K562 (cell line): Measurements from ENCODE around the gene TIMP3. TPM values are rescaled to one million over a fixed set of nuclear protein-coding genes. Genes with fewer than 3 reads are reported as not detected.

Experiments
- ATAC-seq: fragments of 200-7000 bp; cut with Tn5 transposase; 3 replicates; pipeline ENCODE4 v1.9.1; 2020; ENCODE audit warnings: moderate library complexity
- BruUV-seq: library from RNA; stranded (reverse); fragments of 400-500 nt; replicated peaks from 2 replicates; lab custom pipeline; 2021; lab: Mats Ljungman, UMichigan
- CTCF ChIA-PET: fragments of 300-600 bp; formaldehyde crosslinking; extraction: SDS; loops from one replicate; lab custom pipeline; 2021; ENCODE audit warnings: low intra/inter-chr PET ratio; lab: Yijun Ruan, JAX
- POLR2A ChIA-PET: fragments of 300-600, 350-650 bp; sonication (Branson Sonifier 250); formaldehyde crosslinking; extraction: SDS; loops from one replicate; lab custom pipeline; 2021; ENCODE audit warnings: antibody characterized with exemption, inconsistent platforms; lab: Yijun Ruan, JAX
- DNase-seq, 4 experiments: peaks; one replicate each; pipeline versions ENCODE4 v3.0.0 to v3.0.0-alpha.2; 2011 to 2018; ENCODE audit warnings: low spot score in 3 of 4, mixed read lengths in 3 of 4; ENCODE audit errors: extremely low read depth in 1 of 4
- FAIRE-seq: peaks from 2 replicates; lab custom pipeline; 2011; peaks lifted over from hg19 to GRCh38; lab: Jason Lieb, UNC
- H2AFZ ChIP-seq: 2 replicates; pipeline ENCODE4 v1.6.0; 2011; ENCODE audit warnings: low read depth, low read length, control low read depth, inconsistent platforms
- H3K27ac ChIP-seq: fragments of 200-600 bp; 3 replicates; pipeline ENCODE4 v1.8.0; 2011; ENCODE audit warnings: low read depth, mild to moderate bottlenecking, control low read depth, inconsistent platforms, low read length, moderate library complexity, mixed read lengths; ENCODE audit errors: extremely low read depth
- H3K27me3 ChIP-seq, 2 experiments: fragments of 300-600 bp in 1 of 2; 2 replicates in 1 of 2; 3 replicates in 1 of 2; pipeline versions ENCODE4 v1.6.0 to v1.8.0; 2011; ENCODE audit warnings: inconsistent platforms in 2 of 2, low read length in 2 of 2, mild to moderate bottlenecking in 1 of 2, mixed read lengths in 1 of 2, moderate library complexity in 1 of 2; ENCODE audit not compliant: control insufficient read depth in 2 of 2, insufficient read depth in 2 of 2
- H3K36me3 ChIP-seq: fragments of 300-600 bp; 3 replicates; pipeline ENCODE4 v1.8.0; 2011; ENCODE audit warnings: mild to moderate bottlenecking, low read length, inconsistent platforms; ENCODE audit not compliant: control insufficient read depth, insufficient read depth
- H3K4me1 ChIP-seq, 2 experiments: fragments of 200-600 bp in 1 of 2; replicated peaks in 1 of 2; 2 replicates in 1 of 2; 3 replicates in 1 of 2; pipeline versions ENCODE4 v1.5.1 to v1.8.0; 2011; ENCODE audit warnings: inconsistent platforms in 2 of 2, low read length in 2 of 2, mild to moderate bottlenecking in 1 of 2, mixed read lengths in 1 of 2, moderate library complexity in 1 of 2; ENCODE audit not compliant: control insufficient read depth in 2 of 2, insufficient read depth in 2 of 2
- H3K4me2 ChIP-seq: 2 replicates; pipeline ENCODE4 v1.6.1; 2011; ENCODE audit warnings: low read length, control low read depth, inconsistent platforms, mixed read lengths; ENCODE audit not compliant: insufficient read depth
- H3K4me3 ChIP-seq: fragments of 200-600 bp; sonication (generic), shearing (Covaris generic); 2 replicates; pipeline ENCODE4 v1.5.1; 2016; ENCODE audit warnings: control low read depth, inconsistent platforms
- H3K79me2 ChIP-seq: fragments of 200-600 bp; 3 replicates; pipeline ENCODE4 v1.8.0; 2011; ENCODE audit warnings: low read length, inconsistent platforms; ENCODE audit not compliant: control insufficient read depth, insufficient read depth
- H3K9ac ChIP-seq, 2 experiments: 2 replicates each; pipeline versions ENCODE4 v1.6.0 to v1.6.1; 2011; ENCODE audit warnings: low read depth in 2 of 2, low read length in 2 of 2, control low read depth in 1 of 2, inconsistent platforms in 1 of 2, mild to moderate bottlenecking in 1 of 2, mixed read lengths in 1 of 2; ENCODE audit not compliant: insufficient read depth in 1 of 2
- H3K9me1 ChIP-seq: one replicate; pipeline ENCODE4 v1.6.0; 2011; ENCODE audit warnings: inconsistent platforms, mild to moderate bottlenecking, low read length, moderate library complexity; ENCODE audit not compliant: control insufficient read depth, insufficient read depth
- H3K9me3 ChIP-seq: replicated peaks from 2 replicates; pipeline ENCODE4 v1.5.1; 2011; ENCODE audit warnings: low read depth, low read length, inconsistent platforms; ENCODE audit not compliant: control insufficient read depth, insufficient read depth
- H4K20me1 ChIP-seq: replicated peaks from 2 replicates; pipeline ENCODE4 v1.6.1; 2011; ENCODE audit warnings: low read length, inconsistent platforms, mixed read lengths; ENCODE audit not compliant: control insufficient read depth, insufficient read depth
- BCOR ChIP-seq: fragments of 450-650 bp; IDR thresholded peaks from 2 replicates; pipeline ENCODE4 v1.6.1; 2016
- BRF1 ChIP-seq: IDR thresholded peaks from 3 replicates; pipeline ENCODE4 v1.6.1; 2011; ENCODE audit warnings: borderline replicate concordance, mild to moderate bottlenecking; ENCODE audit not compliant: insufficient read length; ENCODE audit errors: extremely low read depth
- CHCHD3 ChIP-seq: fragments of 250-450 bp; sonication (Bioruptor Pico); IDR thresholded peaks from 2 replicates; pipeline ENCODE4 v2.1.2; 2022; ENCODE audit warnings: mild to moderate bottlenecking
- HIVEP1 ChIP-seq: fragments of 250-450 bp; sonication (Bioruptor Pico); IDR thresholded peaks from 2 replicates; pipeline ENCODE4 v1.4.0; 2020; ENCODE audit warnings: mild to moderate bottlenecking
- RBM25 ChIP-seq: fragments of 200-400 bp; formaldehyde crosslinking; IDR thresholded peaks from 2 replicates; pipeline ENCODE4 v1.6.1; 2018; ENCODE audit warnings: low read length, low read depth, moderate library complexity; ENCODE audit not compliant: severe bottlenecking
- SMARCA5 ChIP-seq: fragments of 450-650 bp; IDR thresholded peaks from 2 replicates; pipeline ENCODE4 v1.6.1; 2016
- ZNF3 ChIP-seq: fragments of 250-450 bp; sonication (Bioruptor Pico); IDR thresholded peaks from 2 replicates; pipeline ENCODE4 v1.5.0; 2021; ENCODE audit warnings: mild to moderate bottlenecking, moderate library complexity
- WGBS: fragments of 100-300 bp; shearing (Covaris generic); methylation state at CpG from one replicate; pipeline ENCODE4 v1.1.6; 2016; ENCODE audit warnings: low coverage, mixed read lengths; ENCODE audit not compliant: insufficient coverage; ENCODE audit errors: missing lambda C conversion rate; 5-methylcytosine and 5-hydroxymethylcytosine counted together
- in situ Hi-C: fragments of 300-500 bp; cut with MboI; formaldehyde crosslinking; loops from 4 replicates; pipeline ENCODE4 v1.15.0; 2018; ENCODE audit warnings: inconsistent platforms, mixed read lengths
- intact Hi-C: fragments of 100-400 bp; cut with micrococcal nuclease; formaldehyde crosslinking; loops from 2 replicates; pipeline ENCODE4 v1.14.2; 2022
- polyA plus RNA-seq, 8 experiments: library from polyadenylated mRNA; depleted of rRNA in 4 of 8; stranded (reverse) in 5 of 8; unstranded in 3 of 8; fragments of >200 nt; fragmentation: Nextera tagmentation in 2 of 8; fragmentation: Illumina TruSeq in 1 of 8; extraction: Ambion mirVana in 2 of 8; extraction: Trizol in 1 of 8; gene quantifications; 2 replicates each; pipeline versions ENCODE4 v1.2.1 to v1.2.3, GENCODE V29; 2011 to 2014; ENCODE audit warnings: inconsistent platforms in 1 of 8, missing spikeins in 1 of 8
- total RNA-seq, 7 experiments: library from RNA; depleted of rRNA in 6 of 7; stranded (reverse); fragments of >200 nt in 6 of 7; fragmentation: Illumina TruSeq in 2 of 7; extraction: Trizol in 2 of 7; gene quantifications; 2 replicates each; pipeline versions ENCODE4 v1.2.1 to v1.2.3, GENCODE V29; 2011 to 2021; ENCODE audit warnings: low replicate concordance in 1 of 7

Gene TIMP3
- total and polyA plus RNA-seq, 9 of the 15 experiments (the other 6 are each of a cell fraction or from before 2014, with no cell fraction given), result 0.07 to 0.73 (median 0.18) TPM

- BruUV-seq, result no TSS peak
- Histone ChIP-seq H3K27ac (peak overlapping the region; percentile 70), H3K4me3 (no peak overlapping the region), H3K4me2 (peak overlapping the region; percentile 71), H3K9me3 (no peaks in the 10 kb centered on the region), H3K9me1 (peaks cover 4% of the 10 kb centered on the region), H2AFZ (peak overlapping the region; percentile 14; the same call in 1 of the 2 replicates), H3K4me1 (peaks cover 13 to 24% of the 10 kb centered on the region in 2 experiments; a peak in 4 of 5 replicates), H3K36me3 (no peaks in the 10 kb centered on the region), H4K20me1 (no peaks in the 10 kb centered on the region; the same call in 1 of the 2 replicates), H3K27me3 (no peaks in the 10 kb centered on the region), H3K9ac (peak overlapping the region in 1 of 2 experiments; percentile 51; a peak in 3 of 4 replicates), H3K79me2 (no peaks in the 10 kb centered on the region)
- intact Hi-C loops, result loop anchor here (5.0 kb wide), 1 partner anchor 43 kb away; no protein-coding TSS in a partner anchor
- ChIA-PET POLR2A (interaction anchor here (0.6 kb wide), 1 partner anchor 15 kb away, joined by 3 read pairs; no protein-coding TSS in a partner anchor), CTCF (no interaction called here)
- WGBS, result 10% methylated on average over 7 of the region's 7 CpGs
- in situ Hi-C loops, result no loop called here
- DNase-seq (peak in 2 of 4 experiments; percentile 18 to 19), FAIRE-seq (no peak), ATAC-seq (no peak)
- TF ChIP-seq HIVEP1 (no peak), SMARCA5 (0 out of 2 replicates have a peak, but pooled peaks have one; percentile 29), RBM25 (peak; percentile 89), BRF1 (no peak), BCOR (peak; percentile 62; the same call in 1 of the 2 replicates), CHCHD3 (no peak), ZNF3 (CRISPR knock-in tag) (peak; percentile 90)
These were observed 79.0 kb downstream of the TIMP3 start for GRCh38 chr22:32880505-32880892.
